ENCODE data around the gene MDP1.
"Not testable (repeated sequence)": the region's sequence is repeated elsewhere in the genome, so short reads cannot be mapped to it uniquely, and the experiment has no call there.

The MDP1 gene

GRCh38 chr14:24231263-24232120 lies 15.6 kb upstream of the MDP1 start:
- TF ChIP-seq GATA1 (IDR thresholded peaks at IDR 0.05; ENCODE audit: low read depth, low read length) (no peak), POLR2A (IDR thresholded peaks at IDR 0.05; ENCODE audit: low read length) (no peak)

DNA sequence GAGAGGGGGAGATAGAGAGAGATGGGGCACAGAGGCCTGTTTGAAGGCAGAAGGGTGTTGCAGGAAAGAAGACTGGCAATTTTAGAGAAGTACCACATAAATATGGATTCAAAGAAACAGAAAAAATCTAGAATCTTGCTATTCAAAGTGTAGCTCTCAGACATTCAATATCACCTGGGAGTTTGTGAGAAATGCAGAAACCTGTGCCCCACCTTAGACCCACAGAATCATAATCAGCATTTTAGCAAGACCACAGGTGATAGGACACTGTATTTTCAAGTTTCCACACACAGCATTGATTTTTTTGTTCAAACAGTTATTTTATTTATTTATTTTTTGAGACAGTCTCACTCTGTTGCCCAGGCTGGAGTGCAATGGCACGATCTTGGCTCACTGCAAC lies 13.0 kb upstream of the MDP1 start:
- DNase-seq, result no peak
- TF ChIP-seq GATA1 (IDR thresholded peaks at IDR 0.05; ENCODE audit: low read depth, low read length), result no peak
- no peak for TF ChIP-seq POLR2A (IDR thresholded peaks at IDR 0.05; ENCODE audit: low read length)

More at GRCh38 chr14:24231263-24232120, 15.6 kb upstream of the MDP1 start:
- peak; percentile 44 to 61 for DNase-seq

GRCh38 chr14:24226473-24226872 lies 10.6 kb upstream of the MDP1 start:
- no peak for DNase-seq
- no peak for TF ChIP-seq POLR2A (IDR thresholded peaks at IDR 0.05; ENCODE audit: low read length)
- TF ChIP-seq GATA1 (IDR thresholded peaks at IDR 0.05; ENCODE audit: low read depth, low read length), result no peak

- no peak for DNase-seq
- no peak for TF ChIP-seq GATA1 (IDR thresholded peaks at IDR 0.05; ENCODE audit: low read depth, low read length)
- TF ChIP-seq POLR2A (IDR thresholded peaks at IDR 0.05; ENCODE audit: low read length), result no peak
Observed at GRCh38 chr14:24224618-24225071, 8.8 kb upstream of the MDP1 start.

DNA sequence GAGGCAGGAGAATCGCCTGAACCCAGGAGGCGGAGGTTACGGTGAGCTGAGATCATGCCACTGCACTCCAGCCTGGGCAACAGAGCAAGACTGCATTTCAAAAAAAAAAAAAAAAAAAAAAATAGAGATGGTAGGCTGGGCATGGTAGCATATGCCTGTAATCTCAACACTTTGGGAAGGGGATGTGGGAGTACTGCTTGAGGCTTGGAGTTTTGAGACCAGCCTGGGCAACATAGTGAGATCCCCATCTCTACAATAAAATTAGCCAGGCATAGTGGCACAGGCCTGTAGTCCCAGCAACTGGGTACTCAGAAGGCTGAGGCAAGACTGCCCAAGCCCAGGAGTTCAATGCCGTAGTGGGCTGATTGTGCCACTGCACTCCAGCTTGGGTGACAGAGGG lies 7.1 kb upstream of the MDP1 start:
- DNase-seq, result not testable (repeated sequence)

GRCh38 chr14:24219521-24219920 lies 3.7 kb upstream of the MDP1 start:
- no peak for TF ChIP-seq GATA1 (IDR thresholded peaks at IDR 0.05; ENCODE audit: low read depth, low read length)
- no peak for TF ChIP-seq POLR2A (IDR thresholded peaks at IDR 0.05; ENCODE audit: low read length)
- DNase-seq, result no peak

- TF ChIP-seq GATA1 (IDR thresholded peaks at IDR 0.05; ENCODE audit: low read depth, low read length) (no peak), POLR2A (IDR thresholded peaks at IDR 0.05; ENCODE audit: low read length) (no peak)
Observed at GRCh38 chr14:24219080-24219479, 3.2 kb upstream of the MDP1 start.

GRCh38 chr14:24216876-24217275 lies 1.0 kb upstream of the MDP1 start:
- not testable (repeated sequence) for DNase-seq

More at GRCh38 chr14:24219080-24219479, 3.2 kb upstream of the MDP1 start:
- DNase-seq, result no peak

- TF ChIP-seq POLR2A (IDR thresholded peaks at IDR 0.05; ENCODE audit: low read length), result no peak
- TF ChIP-seq GATA1 (IDR thresholded peaks at IDR 0.05; ENCODE audit: low read depth, low read length), result no peak
- no peak for DNase-seq
Observed at GRCh38 chr14:24216345-24216699, 456 bp upstream of the MDP1 start.

GRCh38 chr14:24213866-24214662 lies 1.8 kb downstream of the MDP1 start:
- DNase-seq, result peak in 1 of 2 experiments; percentile 27
- no peak for TF ChIP-seq GATA1 (IDR thresholded peaks at IDR 0.05; ENCODE audit: low read depth, low read length)
- no peak for TF ChIP-seq POLR2A (IDR thresholded peaks at IDR 0.05; ENCODE audit: low read length)

- peak; percentile 97 to 98 for DNase-seq
- TF ChIP-seq GATA1 (IDR thresholded peaks at IDR 0.05; ENCODE audit: low read depth, low read length) (no peak), POLR2A (IDR thresholded peaks at IDR 0.05; ENCODE audit: low read length) (peak; percentile 99)
Observed at GRCh38 chr14:24212924-24213865, 2.7 kb downstream of the MDP1 start, which contains the start of gene CHMP4A. Gene CHMP4A, minus strand, starts transcription at chr14:24213488. Its CDS starts 49 bp downstream, at chr14:24213439.

- no peak for DNase-seq
- TF ChIP-seq GATA1 (IDR thresholded peaks at IDR 0.05; ENCODE audit: low read depth, low read length) (no peak), POLR2A (IDR thresholded peaks at IDR 0.05; ENCODE audit: low read length) (no peak)
Observed at GRCh38 chr14:24211311-24211710, 4.6 kb downstream of the MDP1 start.

DNA sequence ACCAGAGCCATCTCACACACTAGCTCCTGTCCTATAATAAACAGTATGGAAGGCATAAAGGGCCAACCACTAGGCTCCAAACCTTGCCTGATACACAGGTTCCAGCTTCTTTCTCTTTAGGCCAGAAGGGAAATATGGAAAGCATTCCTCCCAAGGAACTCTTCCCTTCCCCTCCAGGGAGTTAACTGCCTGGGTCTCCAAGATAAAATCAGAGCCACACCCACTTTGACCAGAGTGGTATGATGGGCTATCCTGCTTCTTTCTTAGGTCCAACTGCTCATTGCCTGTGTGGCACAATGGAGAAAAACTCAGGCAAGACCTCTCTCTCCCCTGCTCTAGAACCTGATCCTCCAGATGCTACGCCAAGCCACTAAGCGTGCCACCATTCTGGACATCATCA lies 8.2 kb downstream of the MDP1 start:
- TF ChIP-seq GATA1 (IDR thresholded peaks at IDR 0.05; ENCODE audit: low read depth, low read length) (no peak), POLR2A (IDR thresholded peaks at IDR 0.05; ENCODE audit: low read length) (no peak)
- no peak for DNase-seq

All from erythroblast (primary cell).